NCI-H82 treated with DMSO at 0.1 percent for 48 hours (cell line): Measurements from ENCODE around the gene C1orf232.

Experiments used
- DNase-seq: peaks from one replicate; lab custom pipeline; 2025; ENCODE audit not compliant: unreplicated experiment; lab: John Stamatoyannopoulos, UW

The C1orf232 gene

DNA sequence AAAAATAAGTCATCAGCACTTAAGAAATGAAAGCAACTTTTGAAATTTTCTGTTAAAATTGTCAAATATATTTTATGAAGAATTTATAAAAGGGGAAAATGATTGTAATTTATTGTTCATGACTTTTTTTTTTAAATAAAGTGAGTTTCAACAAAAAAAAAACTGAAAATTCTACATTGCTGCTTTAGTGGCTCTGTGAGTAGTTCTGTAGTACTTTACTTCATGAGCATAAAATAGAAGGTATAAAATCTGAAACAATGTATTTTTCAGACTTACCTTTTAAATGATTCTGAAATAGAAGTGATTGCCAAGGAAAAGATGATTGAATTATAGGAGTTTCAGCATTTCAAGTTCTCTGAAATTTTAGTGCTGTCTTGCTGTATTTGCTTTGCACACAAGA, 43.4 kb downstream of the C1orf232 start:
- DNase-seq: no peak

DNA sequence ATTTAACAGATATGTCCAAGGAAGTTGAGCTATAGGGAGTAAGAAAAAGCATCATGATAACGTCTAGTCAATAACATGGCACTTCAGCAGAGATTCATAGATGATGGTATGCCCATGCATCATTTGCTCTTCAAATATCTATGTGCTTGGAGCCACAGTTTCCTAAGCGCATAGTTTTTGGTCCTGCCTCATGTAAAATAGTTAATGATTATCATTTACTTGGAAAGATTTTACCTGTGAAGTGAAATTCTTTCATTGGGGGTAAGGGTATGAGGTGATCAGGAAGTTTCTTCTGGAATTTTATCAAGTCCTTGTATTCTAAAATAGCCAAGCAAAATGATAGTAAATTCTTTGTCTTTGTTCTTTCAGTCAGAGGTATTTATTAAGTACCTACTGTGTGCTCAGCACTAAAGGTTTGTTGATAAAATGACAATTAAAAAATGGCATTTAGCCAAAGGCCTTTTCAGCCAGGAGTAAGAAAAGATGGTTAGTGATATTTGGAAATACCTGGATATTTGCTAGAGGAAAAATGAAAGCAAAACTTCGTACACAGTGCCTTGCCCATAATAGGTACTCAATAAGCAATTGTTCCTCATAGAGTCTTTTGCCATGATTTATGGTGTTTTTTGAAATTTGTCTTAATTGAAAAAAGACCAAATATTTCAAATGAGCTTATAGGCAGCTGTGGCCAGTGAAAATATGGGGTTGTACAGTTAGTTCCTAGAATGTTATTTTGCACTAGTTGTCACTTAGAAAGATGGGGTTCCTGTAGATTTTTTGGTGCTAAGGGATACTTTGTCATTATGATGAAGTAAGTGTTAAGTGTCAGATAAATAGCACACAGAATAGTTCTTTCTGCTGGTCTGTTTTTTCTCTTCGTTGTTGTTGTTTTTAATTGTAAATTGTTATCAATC, 44.1 kb downstream of the C1orf232 start:
- DNase-seq: no peak

DNA sequence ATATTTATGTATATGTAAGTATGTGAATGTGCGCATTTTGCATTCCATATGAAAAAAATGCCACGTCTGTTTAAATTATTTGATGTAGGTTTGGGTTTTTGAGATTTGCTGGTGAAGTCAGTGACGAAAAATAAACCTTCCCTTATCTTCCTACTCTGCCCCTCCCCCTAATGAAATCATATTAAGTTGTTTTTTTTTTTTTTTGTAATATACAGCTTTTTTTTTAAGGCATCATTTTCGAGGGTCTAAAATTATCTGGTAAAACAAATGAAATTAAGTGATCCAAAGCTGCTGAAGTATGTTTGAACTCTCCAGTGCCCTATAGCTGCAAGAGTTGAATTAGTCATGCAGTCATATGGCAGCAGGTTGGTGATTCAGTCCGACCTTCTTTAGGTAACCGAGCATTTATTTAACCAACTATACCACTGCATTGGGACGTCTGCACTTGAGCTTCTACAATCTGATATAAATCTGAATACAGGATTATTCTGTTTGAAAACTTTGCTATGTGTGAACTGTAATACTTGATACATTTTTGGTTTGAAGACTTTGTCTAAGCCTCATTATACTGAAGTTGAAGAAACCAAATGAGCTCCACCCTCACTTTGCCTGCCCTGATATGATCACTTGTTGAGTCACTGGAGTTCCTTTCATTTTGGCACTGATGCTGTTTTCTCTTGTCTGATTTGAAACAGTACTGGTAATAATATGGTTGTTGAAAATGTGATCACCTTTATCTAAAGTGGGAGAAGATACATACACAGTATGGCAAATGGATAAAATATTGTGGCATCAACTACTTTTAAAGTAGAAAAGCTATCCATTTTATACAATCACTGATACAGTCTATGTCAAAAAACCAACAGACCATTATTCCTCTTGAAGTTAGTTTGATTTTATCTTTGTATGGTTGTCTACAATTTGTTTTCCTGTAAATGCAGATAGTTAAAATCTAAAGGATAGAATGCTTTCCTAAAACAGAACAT, 45.5 kb downstream of the C1orf232 start:
- DNase-seq: no peak

DNA sequence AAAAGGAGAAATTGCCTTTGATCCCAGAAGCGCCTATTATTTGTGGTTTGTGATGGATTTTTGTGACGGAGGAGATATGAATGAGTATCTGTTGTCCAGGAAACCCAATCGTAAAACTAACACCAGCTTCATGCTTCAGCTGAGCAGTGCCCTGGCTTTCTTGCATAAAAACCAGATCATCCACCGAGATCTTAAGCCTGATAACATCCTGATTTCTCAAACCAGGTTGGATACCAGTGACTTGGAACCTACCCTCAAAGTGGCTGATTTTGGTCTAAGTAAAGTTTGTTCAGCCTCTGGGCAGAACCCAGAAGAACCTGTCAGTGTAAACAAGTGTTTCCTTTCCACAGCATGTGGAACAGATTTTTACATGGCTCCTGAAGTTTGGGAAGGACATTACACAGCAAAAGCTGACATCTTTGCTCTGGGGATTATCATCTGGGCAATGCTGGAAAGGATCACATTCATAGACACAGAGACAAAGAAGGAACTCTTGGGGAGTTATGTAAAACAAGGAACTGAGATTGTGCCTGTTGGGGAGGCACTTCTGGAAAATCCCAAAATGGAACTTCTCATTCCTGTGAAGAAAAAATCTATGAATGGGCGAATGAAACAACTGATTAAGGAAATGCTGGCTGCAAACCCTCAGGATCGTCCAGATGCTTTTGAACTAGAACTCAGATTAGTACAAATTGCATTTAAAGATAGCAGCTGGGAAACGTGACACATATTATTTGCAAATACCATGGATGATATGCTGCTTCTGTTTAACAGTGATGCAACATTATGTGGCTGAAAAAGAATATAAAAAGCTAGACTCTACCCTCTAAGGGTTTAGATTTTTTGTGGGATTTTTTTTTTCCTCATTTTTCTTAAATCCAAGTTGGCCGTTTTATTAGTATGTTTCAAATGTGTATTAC, 46.6 kb downstream of the C1orf232 start:
- no peak for DNase-seq

DNA sequence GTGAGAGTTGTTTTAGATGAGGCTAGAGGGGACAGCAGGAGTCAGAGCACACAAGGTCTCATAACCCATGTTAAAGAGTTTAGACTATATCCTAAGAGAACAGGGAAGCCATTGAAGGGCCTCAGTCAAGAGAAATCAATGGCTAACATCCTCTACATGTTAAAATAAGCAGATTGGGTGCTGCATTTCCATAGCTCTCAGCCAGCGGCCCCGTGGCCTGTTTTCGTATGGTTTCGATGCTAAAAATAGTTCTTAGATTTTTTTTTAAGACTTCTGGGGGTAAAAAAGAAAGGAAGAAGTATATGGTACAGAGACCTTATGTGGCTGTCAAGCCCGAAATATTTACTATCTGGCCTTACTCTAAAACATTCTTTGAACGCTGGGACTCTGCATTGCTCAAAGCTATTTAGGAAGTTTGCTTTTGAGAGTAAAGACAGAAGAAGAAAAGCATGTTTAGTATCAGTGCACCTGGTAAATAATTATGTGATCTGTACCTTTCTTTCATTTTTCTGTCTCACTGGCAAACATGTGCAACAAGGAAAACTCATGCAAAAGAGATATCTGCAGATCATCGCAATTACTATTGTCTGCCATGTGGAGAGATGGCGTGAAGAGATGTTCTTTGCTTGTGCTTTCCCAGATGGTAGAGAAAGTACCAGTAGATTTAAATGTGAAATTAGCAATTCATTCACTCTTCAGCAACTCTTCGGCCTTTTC, 48.7 kb downstream of the C1orf232 start:
- DNase-seq: no peak

DNA sequence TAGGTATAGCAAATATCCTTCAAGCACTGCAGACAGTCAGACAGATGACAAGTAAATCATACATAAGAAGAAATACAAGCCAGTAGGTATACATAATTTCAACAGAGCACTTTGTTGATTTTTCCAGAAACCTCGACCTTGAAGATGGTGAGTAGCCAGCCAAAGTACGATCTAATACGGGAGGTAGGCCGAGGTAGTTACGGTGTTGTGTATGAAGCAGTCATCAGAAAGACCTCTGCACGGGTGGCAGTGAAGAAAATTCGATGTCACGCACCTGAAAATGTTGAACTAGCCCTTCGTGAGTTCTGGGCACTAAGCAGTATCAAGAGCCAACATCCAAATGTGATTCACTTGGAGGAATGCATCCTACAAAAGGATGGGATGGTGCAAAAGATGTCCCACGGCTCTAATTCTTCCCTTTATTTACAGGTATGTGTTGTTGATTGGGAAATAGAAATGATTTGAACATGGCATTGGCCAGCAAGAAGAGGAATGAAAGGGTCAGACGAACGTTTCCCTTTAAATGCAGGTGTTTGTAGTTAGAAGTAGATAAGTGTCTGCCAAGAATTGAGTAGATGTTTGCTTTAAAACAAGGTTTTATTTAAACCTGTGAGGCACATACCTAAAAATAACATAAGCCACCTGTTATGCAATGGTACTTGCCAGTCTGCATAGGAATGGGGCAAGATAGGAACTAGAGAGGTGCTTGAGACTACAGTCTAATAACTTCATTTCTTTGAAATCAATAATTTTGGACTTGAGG, 54.4 kb downstream of the C1orf232 start:
- DNase-seq: no peak
